ENCODE data around the gene VPS8. TPM values are rescaled to one million over a fixed set of nuclear protein-coding genes. Genes with fewer than 3 reads are reported as not detected.

The VPS8 gene
- total and polyA plus RNA-seq, 2 of the 8 experiments (the other 6 are each of a cell fraction or from before 2014, with no cell fraction given), result 13.0 to 41.0 TPM

GRCh38 chr3:184982076-184982475 lies 170.1 kb downstream of the VPS8 start (continued):
- TF ChIP-seq SAP30 (IDR thresholded peaks at IDR 0.05; ENCODE audit: insufficient read depth, insufficient replicate concordance, low read length) (no peak), EGR1 (IDR thresholded peaks at IDR 0.05; ENCODE audit: borderline replicate concordance, low read depth, low read length) (no peak)
